Measurements from ENCODE around the gene REEP3. TPM values are rescaled to one million over a fixed set of nuclear protein-coding genes. Genes with fewer than 3 reads are reported as not detected.

REEP3 gene
- total and polyA plus RNA-seq, 2 of the 8 experiments (the other 6 are each of a cell fraction or from before 2014, with no cell fraction given) = 5.8 to 31.5 TPM

DNA sequence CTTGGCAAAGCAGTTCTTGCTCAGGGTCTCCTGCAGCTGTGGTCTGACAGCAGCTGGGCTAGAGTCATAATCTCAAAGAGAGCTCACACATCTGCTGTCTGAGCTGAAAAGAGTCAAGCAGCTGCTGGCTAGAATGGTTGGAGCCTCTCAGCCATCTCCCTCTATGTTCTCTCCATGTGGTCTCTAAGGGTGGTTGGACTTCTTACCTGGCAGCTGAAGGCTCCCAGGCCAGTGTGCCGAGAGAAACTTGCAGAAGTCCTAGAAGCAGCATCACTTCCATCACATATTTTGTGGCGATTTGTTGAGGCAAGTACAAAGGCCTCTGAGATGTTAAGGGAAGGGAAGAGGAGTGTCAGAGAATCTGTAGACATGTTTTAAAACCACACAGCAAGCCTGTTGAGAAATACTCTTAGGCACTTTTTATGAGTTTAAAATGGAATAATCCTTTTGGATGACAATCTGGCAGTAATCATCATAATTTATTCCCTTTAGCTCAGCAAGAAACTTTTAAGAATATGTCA is 93.2 kb downstream of the REEP3 start (continued):
- no peak for TF ChIP-seq GTF2F1 (IDR thresholded peaks at IDR 0.05; ENCODE audit: borderline replicate concordance, low read depth, low read length)

All from H1 (cell line).